PFSK-1 (cell line): Measurements from ENCODE around the gene ERC2.

ENCODE experiments used
- FOXP2 ChIP-seq: optimal IDR thresholded peaks from 2 replicates; pipeline ENCODE3; 2011; ENCODE audit warnings: borderline replicate concordance, control low read depth, inconsistent platforms; ENCODE audit not compliant: insufficient read depth; ENCODE audit errors: extremely low read length, extremely low read depth
- POLR2AphosphoS5 ChIP-seq: IDR thresholded peaks from 2 replicates; pipeline ENCODE4 v1.6.1; 2012; ENCODE audit warnings: low read depth, mild to moderate bottlenecking, control low read depth, low read length, moderate library complexity
- SIN3A ChIP-seq: IDR thresholded peaks from 2 replicates; pipeline ENCODE4 v1.6.1; 2012; ENCODE audit warnings: mild to moderate bottlenecking, low read length, moderate library complexity, borderline replicate concordance; ENCODE audit not compliant: insufficient read depth
- TAF1 ChIP-seq: IDR thresholded peaks from 2 replicates; pipeline ENCODE4 v1.6.1; 2012; ENCODE audit warnings: low read length, control low read depth, borderline replicate concordance; ENCODE audit not compliant: insufficient read depth
- TF ChIP-seq, protein P1 (sequence below), 2 experiments: IDR thresholded peaks; 2 replicates each; pipeline versions ENCODE4 v1.6.1 to v1.8.0; 2011 to 2012; ENCODE audit warnings: low read depth in 2 of 2, low read length in 2 of 2, control low read depth in 1 of 2, inconsistent platforms in 1 of 2, mild to moderate bottlenecking in 1 of 2, moderate library complexity in 1 of 2; ENCODE audit not compliant: insufficient read depth in 1 of 2

Gene ERC2

DNA sequence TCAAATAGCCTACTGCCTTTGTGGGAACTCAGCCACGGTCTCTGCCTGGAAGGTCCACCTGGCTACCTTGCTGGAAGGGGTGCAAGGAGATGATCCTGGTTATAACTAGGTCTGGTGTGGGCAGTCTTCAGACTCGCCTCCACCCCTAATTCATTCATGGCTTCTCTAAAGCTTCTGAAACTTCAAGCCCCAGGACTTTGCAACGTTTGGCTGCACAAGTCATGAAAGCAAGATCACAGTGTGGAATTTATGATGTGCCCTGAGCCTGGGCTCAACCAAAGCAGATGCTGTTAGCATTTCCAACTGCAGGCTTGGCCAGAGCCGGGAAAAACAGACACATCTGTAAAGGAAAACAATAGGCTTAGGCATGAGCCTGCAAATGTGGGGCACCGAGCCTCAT lies 780.7 kb downstream of the ERC2 start:
- no peak for TF ChIP-seq TAF1
- TF ChIP-seq, protein P1, sequence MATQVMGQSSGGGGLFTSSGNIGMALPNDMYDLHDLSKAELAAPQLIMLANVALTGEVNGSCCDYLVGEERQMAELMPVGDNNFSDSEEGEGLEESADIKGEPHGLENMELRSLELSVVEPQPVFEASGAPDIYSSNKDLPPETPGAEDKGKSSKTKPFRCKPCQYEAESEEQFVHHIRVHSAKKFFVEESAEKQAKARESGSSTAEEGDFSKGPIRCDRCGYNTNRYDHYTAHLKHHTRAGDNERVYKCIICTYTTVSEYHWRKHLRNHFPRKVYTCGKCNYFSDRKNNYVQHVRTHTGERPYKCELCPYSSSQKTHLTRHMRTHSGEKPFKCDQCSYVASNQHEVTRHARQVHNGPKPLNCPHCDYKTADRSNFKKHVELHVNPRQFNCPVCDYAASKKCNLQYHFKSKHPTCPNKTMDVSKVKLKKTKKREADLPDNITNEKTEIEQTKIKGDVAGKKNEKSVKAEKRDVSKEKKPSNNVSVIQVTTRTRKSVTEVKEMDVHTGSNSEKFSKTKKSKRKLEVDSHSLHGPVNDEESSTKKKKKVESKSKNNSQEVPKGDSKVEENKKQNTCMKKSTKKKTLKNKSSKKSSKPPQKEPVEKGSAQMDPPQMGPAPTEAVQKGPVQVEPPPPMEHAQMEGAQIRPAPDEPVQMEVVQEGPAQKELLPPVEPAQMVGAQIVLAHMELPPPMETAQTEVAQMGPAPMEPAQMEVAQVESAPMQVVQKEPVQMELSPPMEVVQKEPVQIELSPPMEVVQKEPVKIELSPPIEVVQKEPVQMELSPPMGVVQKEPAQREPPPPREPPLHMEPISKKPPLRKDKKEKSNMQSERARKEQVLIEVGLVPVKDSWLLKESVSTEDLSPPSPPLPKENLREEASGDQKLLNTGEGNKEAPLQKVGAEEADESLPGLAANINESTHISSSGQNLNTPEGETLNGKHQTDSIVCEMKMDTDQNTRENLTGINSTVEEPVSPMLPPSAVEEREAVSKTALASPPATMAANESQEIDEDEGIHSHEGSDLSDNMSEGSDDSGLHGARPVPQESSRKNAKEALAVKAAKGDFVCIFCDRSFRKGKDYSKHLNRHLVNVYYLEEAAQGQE (IDR thresholded peaks at IDR 0.05; ENCODE audit: insufficient read depth in 1 of 2, low read depth in 2 of 2, low read length in 2 of 2), result no peak
- TF ChIP-seq POLR2AphosphoS5, result no peak
- no peak for TF ChIP-seq FOXP2
- TF ChIP-seq SIN3A, result no peak

DNA sequence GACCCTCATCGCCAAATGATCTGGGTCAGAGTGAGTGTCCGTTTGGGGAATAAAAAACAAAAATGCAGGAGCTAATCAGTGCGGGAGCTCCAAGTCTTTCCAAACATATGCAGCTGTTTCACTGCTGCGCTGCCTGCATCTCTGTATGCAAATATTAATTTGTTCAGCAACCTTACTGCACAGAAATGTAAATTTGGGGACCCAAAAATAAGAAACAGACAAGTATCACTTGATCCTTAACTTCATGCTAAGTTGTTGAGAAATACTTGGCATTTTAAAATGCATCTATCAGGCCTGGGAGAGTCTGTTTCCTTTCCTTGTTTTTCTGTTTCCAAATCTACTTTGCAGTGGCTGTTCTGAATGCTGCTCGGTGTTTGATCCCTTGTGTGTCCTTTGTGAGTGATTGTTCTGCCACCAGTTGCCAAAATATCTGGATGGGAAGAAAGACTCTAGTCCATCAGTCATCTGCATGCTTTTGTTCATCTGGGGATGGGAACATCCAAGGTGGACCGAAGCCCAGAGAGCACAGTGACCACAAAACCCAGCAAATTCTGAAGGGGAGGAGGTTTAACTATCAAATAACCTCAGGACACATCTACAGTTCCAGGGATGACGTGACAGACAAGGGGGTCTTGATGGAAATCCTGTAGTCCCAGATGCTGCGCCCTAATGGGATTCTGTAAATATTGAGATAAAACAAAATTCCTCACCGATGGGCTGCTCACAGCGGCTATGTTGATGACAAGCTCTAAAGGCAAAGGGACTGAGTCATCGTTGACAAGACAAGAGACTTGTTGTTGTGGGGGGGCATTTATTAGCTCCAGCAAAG lies 781.6 kb downstream of the ERC2 start:
- TF ChIP-seq POLR2AphosphoS5, result no peak
- TF ChIP-seq, protein P1 (IDR thresholded peaks at IDR 0.05; ENCODE audit: insufficient read depth in 1 of 2, low read depth in 2 of 2, low read length in 2 of 2), result no peak
- no peak for TF ChIP-seq SIN3A
- no peak for TF ChIP-seq FOXP2
- TF ChIP-seq TAF1, result no peak

GRCh38 chr3:55683666-55684270 lies 784.5 kb downstream of the ERC2 start:
- TF ChIP-seq TAF1 (no peak), POLR2AphosphoS5 (no peak), SIN3A (no peak), FOXP2 (no peak)
- TF ChIP-seq, protein P1 (IDR thresholded peaks at IDR 0.05; ENCODE audit: insufficient read depth in 1 of 2, low read depth in 2 of 2, low read length in 2 of 2), result no peak

DNA sequence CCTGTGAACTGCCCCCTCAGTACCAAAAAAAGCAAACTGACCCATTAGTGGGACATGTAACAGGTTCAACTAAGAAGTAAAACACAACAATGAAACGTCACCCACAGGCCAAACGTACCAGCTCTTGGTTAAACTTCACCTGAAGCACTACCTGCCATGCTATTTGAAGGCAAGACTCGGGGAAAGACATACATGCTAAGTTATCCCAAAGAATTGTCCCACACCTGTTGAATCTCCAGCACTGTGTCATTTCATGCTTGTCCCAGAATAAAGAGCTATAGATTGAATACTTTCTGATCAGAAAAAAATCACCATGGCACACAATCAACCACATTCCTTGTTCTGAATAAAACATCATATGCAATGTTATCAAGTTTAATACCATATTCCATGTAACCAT lies 785.8 kb downstream of the ERC2 start:
- no peak for TF ChIP-seq FOXP2
- TF ChIP-seq SIN3A, result no peak
- no peak for TF ChIP-seq POLR2AphosphoS5
- TF ChIP-seq TAF1, result no peak
- TF ChIP-seq, protein P1 (IDR thresholded peaks at IDR 0.05; ENCODE audit: insufficient read depth in 1 of 2, low read depth in 2 of 2, low read length in 2 of 2), result no peak
